WTC11 (cell line): ENCODE results near the gene PARP14. TPM values are rescaled to one million over a fixed set of nuclear protein-coding genes. Genes with fewer than 3 reads are reported as not detected.

Source experiments
- ATAC-seq: fragments of 200-7000 bp; cut with Tn5 transposase; 2 replicates; pipeline ENCODE4 v1.10.0; 2021; ENCODE audit warnings: mild to moderate bottlenecking, moderate library complexity
- CTCF ChIA-PET: fragments of 300-600 bp; sonication (Branson Sonifier 250); formaldehyde crosslinking; loops from one replicate; lab custom pipeline; 2021; ENCODE audit warnings: antibody characterized with exemption; lab: Charles Lee
- POLR2A ChIA-PET: fragments of 350-600 bp; sonication (Branson Sonifier 250); formaldehyde crosslinking; loops from one replicate; lab custom pipeline; 2021; ENCODE audit warnings: antibody characterized with exemption; lab: Charles Lee
- DNase-seq: peaks from one replicate; pipeline ENCODE4 v3.0.0; 2021; ENCODE audit warnings: low spot score
- H3K27ac Mint-ChIP-seq: 2 replicates; pipeline ENCODE4 v1.8.0; 2021; ENCODE audit warnings: mixed read lengths
- H3K27me3 Mint-ChIP-seq: 2 replicates; pipeline ENCODE4 v1.8.0; 2021; ENCODE audit warnings: low read depth, mild to moderate bottlenecking, moderate library complexity, mixed read lengths
- H3K36me3 Mint-ChIP-seq: 2 replicates; pipeline ENCODE4 v1.8.0; 2021; ENCODE audit warnings: mixed read lengths
- H3K4me1 Mint-ChIP-seq: 2 replicates; pipeline ENCODE4 v1.8.0; 2022; ENCODE audit warnings: mixed read lengths
- H3K4me3 Mint-ChIP-seq: 2 replicates; pipeline ENCODE4 v1.8.0; 2021; ENCODE audit warnings: mild to moderate bottlenecking, moderate library complexity, mixed read lengths
- H3K9me3 Mint-ChIP-seq: 2 replicates; pipeline ENCODE4 v1.8.0; 2021; ENCODE audit warnings: mixed read lengths
- FOXK1 ChIP-seq: sonication (generic); formaldehyde crosslinking; IDR thresholded peaks from 2 replicates; pipeline ENCODE4 v1.8.0; 2022; ENCODE audit warnings: mild to moderate bottlenecking, moderate library complexity, missing genetic modification reagents
- MYBL2 ChIP-seq: sonication (generic); formaldehyde crosslinking; IDR thresholded peaks from 2 replicates; pipeline ENCODE4 v1.8.1; 2023; ENCODE audit warnings: mild to moderate bottlenecking, moderate library complexity, missing genetic modification reagents
- NFYB ChIP-seq: sonication (generic); formaldehyde crosslinking; conservative IDR thresholded peaks from 2 replicates; pipeline ENCODE4 v1.8.0; 2022; ENCODE audit warnings: low read depth, missing genetic modification reagents
- PRRX2 ChIP-seq: fragments of 250-450 bp; sonication (Bioruptor Pico); IDR thresholded peaks from 2 replicates; pipeline ENCODE4 v1.8.0; 2021; ENCODE audit warnings: mild to moderate bottlenecking
- SP1 ChIP-seq: sonication (generic); formaldehyde crosslinking; conservative IDR thresholded peaks from 2 replicates; pipeline ENCODE4 v1.8.1; 2022; ENCODE audit warnings: missing genetic modification reagents
- ZNF416 ChIP-seq: fragments of 250-450 bp; sonication (Bioruptor Pico); IDR thresholded peaks from 2 replicates; pipeline ENCODE4 v1.9.0; 2021; ENCODE audit warnings: mild to moderate bottlenecking, inconsistent platforms
- total RNA-seq: library from RNA; stranded (reverse); gene quantifications from 3 replicates; pipeline ENCODE4 v1.2.3, GENCODE V29; 2021
- TF ChIP-seq, protein P1 (sequence below): sonication (generic); formaldehyde crosslinking; IDR thresholded peaks from 2 replicates; pipeline ENCODE4 v1.8.0; 2023; ENCODE audit warnings: mild to moderate bottlenecking, missing genetic modification reagents
- TF ChIP-seq, protein P2 (sequence below): sonication (generic); formaldehyde crosslinking; conservative IDR thresholded peaks from 2 replicates; pipeline ENCODE4 v1.8.1; 2023; ENCODE audit warnings: mild to moderate bottlenecking, low read depth, missing genetic modification reagents, moderate library complexity
- TF ChIP-seq, protein P3 (sequence below): fragments of 250-450 bp; sonication (Bioruptor Pico); IDR thresholded peaks from 2 replicates; pipeline ENCODE4 v1.9.0; 2021; ENCODE audit warnings: mild to moderate bottlenecking
- TF ChIP-seq, protein P4 (sequence below): fragments of 250-450 bp; sonication (Bioruptor Pico); IDR thresholded peaks from 2 replicates; pipeline ENCODE4 v1.9.0; 2021; ENCODE audit warnings: mild to moderate bottlenecking, borderline replicate concordance

Gene PARP14
- total RNA-seq, 1 experiment from 2014 or later: 15.9 TPM

DNA sequence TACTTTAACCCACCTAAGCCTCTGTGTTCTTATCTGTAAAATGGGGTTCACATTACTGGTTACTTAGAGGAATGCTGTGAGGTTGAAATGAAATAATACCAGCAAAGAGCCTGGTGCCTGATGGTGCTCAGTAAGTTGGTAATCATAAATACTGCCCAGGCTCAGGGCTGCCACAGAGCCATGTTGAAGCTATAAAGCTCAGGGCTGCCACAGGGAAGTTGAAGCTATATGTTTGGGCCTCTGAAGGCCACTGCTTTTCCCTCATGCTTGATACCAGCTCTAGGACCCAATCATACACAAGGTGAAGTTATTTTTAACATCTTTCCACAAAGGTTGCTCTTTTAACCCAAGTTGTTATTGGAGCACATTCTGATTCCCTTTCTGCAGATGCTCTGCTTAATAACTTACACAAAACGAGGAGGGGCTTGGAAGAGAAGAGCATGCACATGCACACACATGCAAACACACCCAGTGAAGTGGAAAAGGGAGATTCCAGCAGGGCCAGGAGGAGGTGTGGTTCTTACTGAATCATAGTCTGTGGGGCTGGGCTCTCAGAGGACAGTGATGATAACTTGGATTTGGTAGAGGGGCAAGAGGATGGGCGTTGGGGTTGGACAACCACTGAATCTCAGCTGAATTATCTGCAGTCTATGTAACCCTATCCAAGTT lies 17.4 kb downstream of the PARP14 start (continued):
- TF ChIP-seq, protein P1, sequence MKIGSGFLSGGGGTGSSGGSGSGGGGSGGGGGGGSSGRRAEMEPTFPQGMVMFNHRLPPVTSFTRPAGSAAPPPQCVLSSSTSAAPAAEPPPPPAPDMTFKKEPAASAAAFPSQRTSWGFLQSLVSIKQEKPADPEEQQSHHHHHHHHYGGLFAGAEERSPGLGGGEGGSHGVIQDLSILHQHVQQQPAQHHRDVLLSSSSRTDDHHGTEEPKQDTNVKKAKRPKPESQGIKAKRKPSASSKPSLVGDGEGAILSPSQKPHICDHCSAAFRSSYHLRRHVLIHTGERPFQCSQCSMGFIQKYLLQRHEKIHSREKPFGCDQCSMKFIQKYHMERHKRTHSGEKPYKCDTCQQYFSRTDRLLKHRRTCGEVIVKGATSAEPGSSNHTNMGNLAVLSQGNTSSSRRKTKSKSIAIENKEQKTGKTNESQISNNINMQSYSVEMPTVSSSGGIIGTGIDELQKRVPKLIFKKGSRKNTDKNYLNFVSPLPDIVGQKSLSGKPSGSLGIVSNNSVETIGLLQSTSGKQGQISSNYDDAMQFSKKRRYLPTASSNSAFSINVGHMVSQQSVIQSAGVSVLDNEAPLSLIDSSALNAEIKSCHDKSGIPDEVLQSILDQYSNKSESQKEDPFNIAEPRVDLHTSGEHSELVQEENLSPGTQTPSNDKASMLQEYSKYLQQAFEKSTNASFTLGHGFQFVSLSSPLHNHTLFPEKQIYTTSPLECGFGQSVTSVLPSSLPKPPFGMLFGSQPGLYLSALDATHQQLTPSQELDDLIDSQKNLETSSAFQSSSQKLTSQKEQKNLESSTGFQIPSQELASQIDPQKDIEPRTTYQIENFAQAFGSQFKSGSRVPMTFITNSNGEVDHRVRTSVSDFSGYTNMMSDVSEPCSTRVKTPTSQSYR (CRISPR knock-in tag): no peak
- TF ChIP-seq FOXK1: no peak

DNA sequence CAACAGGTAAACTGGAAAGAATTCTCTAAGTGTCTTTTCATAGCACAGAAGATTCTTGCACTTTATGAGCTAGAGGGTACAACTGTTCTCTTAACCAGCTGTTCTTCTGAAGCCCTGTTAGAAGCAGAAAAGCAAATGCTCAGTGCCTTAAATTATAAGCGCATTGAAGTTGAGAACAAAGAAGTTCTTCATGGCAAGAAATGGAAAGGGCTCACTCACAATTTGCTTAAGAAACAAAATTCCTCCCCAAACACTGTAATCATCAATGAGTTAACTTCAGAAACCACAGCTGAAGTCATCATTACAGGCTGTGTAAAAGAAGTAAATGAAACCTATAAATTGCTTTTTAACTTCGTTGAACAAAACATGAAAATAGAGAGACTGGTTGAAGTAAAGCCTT lies 19.6 kb downstream of the PARP14 start:
- no peak for TF ChIP-seq NFYB
- TF ChIP-seq, protein P1 (CRISPR knock-in tag): no peak
- TF ChIP-seq, protein P2, sequence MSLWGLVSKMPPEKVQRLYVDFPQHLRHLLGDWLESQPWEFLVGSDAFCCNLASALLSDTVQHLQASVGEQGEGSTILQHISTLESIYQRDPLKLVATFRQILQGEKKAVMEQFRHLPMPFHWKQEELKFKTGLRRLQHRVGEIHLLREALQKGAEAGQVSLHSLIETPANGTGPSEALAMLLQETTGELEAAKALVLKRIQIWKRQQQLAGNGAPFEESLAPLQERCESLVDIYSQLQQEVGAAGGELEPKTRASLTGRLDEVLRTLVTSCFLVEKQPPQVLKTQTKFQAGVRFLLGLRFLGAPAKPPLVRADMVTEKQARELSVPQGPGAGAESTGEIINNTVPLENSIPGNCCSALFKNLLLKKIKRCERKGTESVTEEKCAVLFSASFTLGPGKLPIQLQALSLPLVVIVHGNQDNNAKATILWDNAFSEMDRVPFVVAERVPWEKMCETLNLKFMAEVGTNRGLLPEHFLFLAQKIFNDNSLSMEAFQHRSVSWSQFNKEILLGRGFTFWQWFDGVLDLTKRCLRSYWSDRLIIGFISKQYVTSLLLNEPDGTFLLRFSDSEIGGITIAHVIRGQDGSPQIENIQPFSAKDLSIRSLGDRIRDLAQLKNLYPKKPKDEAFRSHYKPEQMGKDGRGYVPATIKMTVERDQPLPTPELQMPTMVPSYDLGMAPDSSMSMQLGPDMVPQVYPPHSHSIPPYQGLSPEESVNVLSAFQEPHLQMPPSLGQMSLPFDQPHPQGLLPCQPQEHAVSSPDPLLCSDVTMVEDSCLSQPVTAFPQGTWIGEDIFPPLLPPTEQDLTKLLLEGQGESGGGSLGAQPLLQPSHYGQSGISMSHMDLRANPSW: no peak
- TF ChIP-seq MYBL2 (CRISPR knock-in tag): no peak
- TF ChIP-seq, protein P3, sequence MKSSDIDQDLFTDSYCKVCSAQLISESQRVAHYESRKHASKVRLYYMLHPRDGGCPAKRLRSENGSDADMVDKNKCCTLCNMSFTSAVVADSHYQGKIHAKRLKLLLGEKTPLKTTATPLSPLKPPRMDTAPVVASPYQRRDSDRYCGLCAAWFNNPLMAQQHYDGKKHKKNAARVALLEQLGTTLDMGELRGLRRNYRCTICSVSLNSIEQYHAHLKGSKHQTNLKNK (CRISPR knock-in tag): no peak
- Mint-ChIP-seq H3K27ac (no peak overlapping the region), H3K27me3 (no peaks in the 10 kb centered on the region), H3K4me3 (no peak overlapping the region), H3K9me3 (no peaks in the 10 kb centered on the region), H3K4me1 (no peaks in the 10 kb centered on the region), H3K36me3 (peaks cover 4% of the 10 kb centered on the region)
- POLR2A ChIA-PET: no interaction called here
- CTCF ChIA-PET: interaction anchor here (1.2 to 1.5 kb wide), 2 partner anchors 284 to 599 kb away, joined by 3 to 4 read pairs; partner anchors contain the start of gene WDR5B
- ATAC-seq: no peak
- DNase-seq: no peak

DNA sequence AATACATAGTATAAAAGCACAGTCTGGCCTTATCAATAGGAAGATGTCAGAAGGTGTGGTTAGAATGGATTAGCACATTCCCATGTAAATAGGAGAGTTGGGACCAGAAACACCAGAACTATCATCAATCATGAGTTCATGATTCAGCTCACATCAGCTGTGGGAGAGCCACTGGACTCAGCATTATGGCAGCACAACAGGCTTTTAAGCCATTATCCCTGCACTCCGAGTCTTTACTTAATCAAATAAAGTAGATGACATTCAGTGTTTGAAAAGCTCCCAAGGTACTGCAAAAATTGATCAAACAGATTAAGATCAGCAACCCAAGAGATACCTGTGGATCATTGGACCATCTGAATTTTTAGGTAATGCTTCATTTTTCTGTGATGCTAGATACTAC lies 24.7 kb downstream of the PARP14 start:
- ChIA-PET POLR2A (no interaction called here), CTCF (interaction anchor here (1.1 kb wide), 1 partner anchor 313 kb away, joined by 3 read pairs; no protein-coding TSS in a partner anchor)
- Mint-ChIP-seq H3K9me3 (no peaks in the 10 kb centered on the region), H3K36me3 (peaks cover 4% of the 10 kb centered on the region), H3K27me3 (no peaks in the 10 kb centered on the region), H3K27ac (no peak overlapping the region), H3K4me1 (no peaks in the 10 kb centered on the region), H3K4me3 (no peak overlapping the region)
- no peak for DNase-seq
- TF ChIP-seq, protein P4, sequence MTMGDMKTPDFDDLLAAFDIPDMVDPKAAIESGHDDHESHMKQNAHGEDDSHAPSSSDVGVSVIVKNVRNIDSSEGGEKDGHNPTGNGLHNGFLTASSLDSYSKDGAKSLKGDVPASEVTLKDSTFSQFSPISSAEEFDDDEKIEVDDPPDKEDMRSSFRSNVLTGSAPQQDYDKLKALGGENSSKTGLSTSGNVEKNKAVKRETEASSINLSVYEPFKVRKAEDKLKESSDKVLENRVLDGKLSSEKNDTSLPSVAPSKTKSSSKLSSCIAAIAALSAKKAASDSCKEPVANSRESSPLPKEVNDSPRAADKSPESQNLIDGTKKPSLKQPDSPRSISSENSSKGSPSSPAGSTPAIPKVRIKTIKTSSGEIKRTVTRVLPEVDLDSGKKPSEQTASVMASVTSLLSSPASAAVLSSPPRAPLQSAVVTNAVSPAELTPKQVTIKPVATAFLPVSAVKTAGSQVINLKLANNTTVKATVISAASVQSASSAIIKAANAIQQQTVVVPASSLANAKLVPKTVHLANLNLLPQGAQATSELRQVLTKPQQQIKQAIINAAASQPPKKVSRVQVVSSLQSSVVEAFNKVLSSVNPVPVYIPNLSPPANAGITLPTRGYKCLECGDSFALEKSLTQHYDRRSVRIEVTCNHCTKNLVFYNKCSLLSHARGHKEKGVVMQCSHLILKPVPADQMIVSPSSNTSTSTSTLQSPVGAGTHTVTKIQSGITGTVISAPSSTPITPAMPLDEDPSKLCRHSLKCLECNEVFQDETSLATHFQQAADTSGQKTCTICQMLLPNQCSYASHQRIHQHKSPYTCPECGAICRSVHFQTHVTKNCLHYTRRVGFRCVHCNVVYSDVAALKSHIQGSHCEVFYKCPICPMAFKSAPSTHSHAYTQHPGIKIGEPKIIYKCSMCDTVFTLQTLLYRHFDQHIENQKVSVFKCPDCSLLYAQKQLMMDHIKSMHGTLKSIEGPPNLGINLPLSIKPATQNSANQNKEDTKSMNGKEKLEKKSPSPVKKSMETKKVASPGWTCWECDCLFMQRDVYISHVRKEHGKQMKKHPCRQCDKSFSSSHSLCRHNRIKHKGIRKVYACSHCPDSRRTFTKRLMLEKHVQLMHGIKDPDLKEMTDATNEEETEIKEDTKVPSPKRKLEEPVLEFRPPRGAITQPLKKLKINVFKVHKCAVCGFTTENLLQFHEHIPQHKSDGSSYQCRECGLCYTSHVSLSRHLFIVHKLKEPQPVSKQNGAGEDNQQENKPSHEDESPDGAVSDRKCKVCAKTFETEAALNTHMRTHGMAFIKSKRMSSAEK (CRISPR knock-in tag): no peak
- TF ChIP-seq SP1 (CRISPR knock-in tag) (no peak), PRRX2 (no peak), ZNF416 (no peak)
- ATAC-seq: no peak
